Psoas muscle (tissue), 8 donors: ENCODE data around the gene MUC5B. TPM values are rescaled to one million over a fixed set of nuclear protein-coding genes. Genes with fewer than 3 reads are reported as not detected.
"Not testable (repeated sequence)": the region's sequence is repeated elsewhere in the genome, so short reads cannot be mapped to it uniquely, and the experiment has no call there.

Source experiments
- ATAC-seq, 4 donors: fragments of 200-7000 bp; cut with Tn5 transposase; one replicate each; pipeline ENCODE4 v1.9.1; 2020; ENCODE audit warnings: moderate library complexity in 3 of 4, mild to moderate bottlenecking in 2 of 4
- DNase-seq, 2 donors: peaks; one replicate each; pipeline ENCODE4 v3.0.0-alpha.2; 2020
- H3K27ac ChIP-seq: fragments of 200-600 bp; one replicate; pipeline ENCODE4 v1.8.0; 2022
- H3K27me3 ChIP-seq, 3 donors: fragments of 200-600 bp in 1 of 3; one replicate each; pipeline versions ENCODE4 v1.6.1 to v1.8.0; 2013 to 2022; ENCODE audit warnings: low read length in 2 of 3, mild to moderate bottlenecking in 2 of 3, moderate library complexity in 1 of 3; ENCODE audit not compliant: insufficient read depth in 3 of 3
- H3K36me3 ChIP-seq, 2 donors: fragments of 200-600 bp in 1 of 2; one replicate each; pipeline versions ENCODE4 v1.6.1 to v1.8.0; 2013 to 2022; ENCODE audit warnings: low read depth in 1 of 2, mild to moderate bottlenecking in 1 of 2, moderate library complexity in 1 of 2; ENCODE audit not compliant: insufficient read depth in 1 of 2
- H3K4me1 ChIP-seq: fragments of 200-600 bp; one replicate; pipeline ENCODE4 v1.8.0; 2022
- H3K4me3 ChIP-seq: fragments of 200-600 bp; one replicate; pipeline ENCODE4 v1.8.0; 2022; ENCODE audit warnings: mild to moderate bottlenecking
- H3K9me3 ChIP-seq: fragments of 200-600 bp; one replicate; pipeline ENCODE4 v1.8.0; 2022
- CTCF ChIP-seq: fragments of 200-600 bp; IDR thresholded peaks from one replicate; pipeline ENCODE4 v1.8.0; 2022; ENCODE audit warnings: antibody characterized with exemption
- WGBS, 3 donors: extraction: QIAGEN DNeasy Blood & Tissue Kit; methylation state at CpG; one replicate each; pipeline versions ENCODE4 v1.1.6 to v1.1.7; 2013; 5-methylcytosine and 5-hydroxymethylcytosine counted together
- intact Hi-C, 2 donors: fragments of 100-400 bp; cut with DNase I; formaldehyde crosslinking; loops; one replicate each; pipeline versions ENCODE4 v1.11.0 to v1.14.2; 2022
- polyA plus RNA-seq, 3 donors: library from polyadenylated mRNA; stranded (reverse); fragments of 200-250 nt; gene quantifications; one replicate each; pipeline ENCODE4 v1.2.3, GENCODE V29; 2013
- total RNA-seq, 4 donors: library from RNA; stranded (reverse); fragmentation: NEBNext Ultra II Directional in 2 of 4; extraction: Animal tissue kit (Norgen Biotek cat#: 25700) in 2 of 4; gene quantifications; one replicate each; pipeline versions ENCODE4 v1.2.1 to v1.2.4, GENCODE V29; 2021 to 2023
- donor health status: healthy with polysubstance abuse.
- donor health status: DM: no; HTN: no; CAD: no; lungs with moderate emphysema.
- donor health status: Bipolar disorder and iron deficiency.
- donor health status: healthy.
- donor health status: DM: yes; HTN: yes; CAD: no.
- donor health status: DM: no; HTN: no; CAD: no.
- donor health status: DM: no; HTN: no; CAD: no.
- donor health status: DM: yes; HTN: yes; CAD: no.

Gene MUC5B
- total and polyA plus RNA-seq, 7 donors = under 0.01 to 0.41 (median 0.11) TPM; not detected in 3

DNA sequence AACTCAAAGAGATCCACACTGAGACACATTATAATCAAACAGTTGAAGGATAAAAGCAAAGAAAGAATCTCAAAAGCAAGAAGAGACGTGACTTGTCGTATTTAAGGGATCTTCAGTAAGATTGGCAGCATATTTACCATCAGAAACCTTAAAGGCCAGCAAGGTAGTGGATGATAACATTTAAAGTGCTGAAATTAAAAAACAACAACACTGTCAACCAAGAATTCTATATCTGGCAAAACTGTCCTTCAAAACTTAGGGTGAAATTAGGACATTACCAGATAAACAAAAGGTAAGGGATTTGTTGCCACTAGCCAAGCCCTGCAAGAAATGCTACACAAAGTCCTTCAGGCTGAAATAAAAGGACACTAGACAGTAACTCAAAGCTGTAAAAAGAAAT, 11.0 kb upstream of the MUC5B start:
- Histone ChIP-seq H3K4me3 (no peak overlapping the region), H3K27ac (no peak overlapping the region), H3K4me1 (no peaks in the 10 kb centered on the region), H3K36me3 (no peaks in the 10 kb centered on the region), H3K27me3 (peaks cover 0 to 7% (median 3%) of the 10 kb centered on the region in 3 donors), H3K9me3 (peaks cover 23% of the 10 kb centered on the region)
- ATAC-seq (no peak), DNase-seq (no peak)
- intact Hi-C loops = no loop called here
- 77 to 83% (median 83%) methylated on average over 2 of the region's 2 CpGs for WGBS, 3 donors
- TF ChIP-seq CTCF = no peak

GRCh38 chr11:1215826-1216225, 7.0 kb upstream of the MUC5B start:
- H3K4me3 ChIP-seq, H3K36me3 ChIP-seq, intact Hi-C loops, ATAC-seq, H3K4me1 ChIP-seq, H3K27ac ChIP-seq: not testable (repeated sequence)
- WGBS, 3 donors = 73 to 80% (median 76%) methylated on average over 8 of the region's 8 CpGs
- Histone ChIP-seq H3K27me3 (peaks cover 0 to 27% (median 9%) of the 10 kb centered on the region in 3 donors), H3K9me3 (peaks cover 23% of the 10 kb centered on the region)
- DNase-seq = peak in 1 of 2 donors; percentile 21

DNA sequence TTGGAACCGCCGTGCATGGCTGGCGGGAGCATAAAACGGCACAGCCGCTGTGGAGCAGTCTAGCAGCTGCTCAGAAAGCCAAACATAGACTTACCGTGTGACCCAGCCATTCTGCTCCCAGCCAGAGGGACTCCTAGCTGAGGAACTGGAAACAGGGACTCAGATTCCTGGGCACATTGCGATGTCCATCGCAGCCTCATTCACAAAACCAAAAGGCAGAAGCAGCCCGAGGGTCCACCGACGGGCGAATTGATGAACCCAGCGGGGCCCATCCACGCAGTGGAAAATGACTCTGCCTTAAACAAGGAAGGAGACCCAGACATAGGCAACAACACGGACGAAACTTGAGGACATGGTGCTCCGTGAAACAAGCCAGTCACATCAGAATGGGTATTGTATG, 5.7 kb upstream of the MUC5B start:
- no peak overlapping the region for H3K4me3 ChIP-seq
- peak in 1 of 2 donors; percentile 12 for DNase-seq
- H3K4me1 ChIP-seq = no peaks in the 10 kb centered on the region
- no peak for TF ChIP-seq CTCF
- peaks cover 13% of the 10 kb centered on the region for H3K9me3 ChIP-seq
- intact Hi-C loops = no loop called here
- H3K27ac ChIP-seq = no peak overlapping the region
- H3K36me3 ChIP-seq = no peaks in the 10 kb centered on the region
- WGBS, 3 donors = 82 to 88% (median 85%) methylated on average over 17 of the region's 17 CpGs
- H3K27me3 ChIP-seq = peaks cover 0 to 38% (median 11%) of the 10 kb centered on the region in 3 donors
- ATAC-seq = no peak

DNA sequence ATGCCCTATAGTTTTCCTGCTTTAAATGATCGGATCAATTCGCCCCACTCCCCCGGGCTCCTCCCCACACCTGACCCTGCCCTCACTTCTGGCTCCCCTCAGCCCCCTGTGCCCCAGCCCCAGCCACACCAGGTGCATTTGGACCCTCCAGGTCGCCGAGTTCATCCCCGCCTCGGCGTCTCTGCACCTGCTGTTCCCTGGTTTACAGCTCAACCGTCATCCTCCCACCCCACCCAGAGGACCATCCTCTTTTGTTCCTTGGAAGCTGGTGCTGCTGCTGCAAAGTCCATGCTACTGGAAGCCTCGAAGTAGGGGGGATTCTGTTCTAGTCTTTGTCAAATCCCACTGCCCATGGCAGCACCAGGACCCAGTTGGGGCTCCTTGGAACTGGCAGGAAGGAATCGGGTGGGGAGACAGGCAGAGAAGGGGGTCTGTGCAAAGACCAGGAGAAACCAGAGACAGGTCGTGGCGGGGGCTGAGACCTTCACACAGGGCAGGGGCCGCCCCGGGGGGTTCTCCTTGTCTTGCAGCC, 4.5 kb upstream of the MUC5B start:
- Histone ChIP-seq H3K4me1 (no peaks in the 10 kb centered on the region), H3K36me3 (no peaks in the 10 kb centered on the region), H3K27me3 (peaks cover 0 to 49% (median 12%) of the 10 kb centered on the region in 3 donors), H3K4me3 (no peak overlapping the region), H3K9me3 (peaks cover 1% of the 10 kb centered on the region), H3K27ac (no peak overlapping the region)
- ATAC-seq = no peak
- no peak for TF ChIP-seq CTCF
- intact Hi-C loops = no loop called here
- DNase-seq = peak; percentile 4 to 41
- WGBS, 3 donors = 54 to 68% (median 61%) methylated on average over 15 of the region's 15 CpGs

DNA sequence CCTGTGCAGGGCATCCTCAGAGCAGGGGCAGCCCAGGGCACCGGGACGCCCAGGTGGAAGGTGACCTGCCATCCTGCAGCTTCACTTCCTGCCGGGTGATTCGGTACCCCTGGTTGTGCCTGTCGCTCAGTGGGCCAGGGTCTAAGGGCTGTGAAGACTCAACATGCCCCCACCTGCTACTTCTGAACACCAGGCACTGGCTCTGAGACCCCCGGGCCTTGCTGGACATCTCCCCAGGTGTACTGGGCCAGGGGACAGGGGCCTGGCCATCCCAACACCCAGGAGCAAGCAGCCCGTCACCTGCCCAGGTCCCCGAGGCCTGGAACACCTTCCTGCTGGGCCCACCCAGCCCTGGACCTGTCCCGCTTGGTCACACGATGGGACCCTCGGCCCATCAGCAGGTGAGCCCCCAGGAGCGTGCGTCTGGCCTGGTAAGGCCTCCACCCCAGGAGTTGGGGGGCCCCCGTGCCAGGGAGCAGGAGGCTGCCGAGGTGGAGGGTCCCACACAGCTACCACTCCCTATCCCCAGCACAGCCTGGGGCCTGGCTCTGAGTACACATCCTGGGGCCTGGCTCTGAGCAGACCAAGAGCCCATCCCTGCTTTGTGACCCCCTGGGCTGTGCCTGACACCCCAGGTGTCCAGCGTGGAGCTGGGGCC, 3.9 kb upstream of the MUC5B start:
- Histone ChIP-seq H3K4me1 (no peaks in the 10 kb centered on the region), H3K36me3 (no peaks in the 10 kb centered on the region), H3K9me3 (no peaks in the 10 kb centered on the region), H3K27me3 (peaks cover 0 to 55% (median 12%) of the 10 kb centered on the region in 3 donors), H3K27ac (no peak overlapping the region), H3K4me3 (no peak overlapping the region)
- no peak for TF ChIP-seq CTCF
- WGBS, 3 donors = 84 to 92% (median 90%) methylated on average over 15 to 16 of the region's 16 CpGs
- peak in 1 of 2 donors; percentile 5 for DNase-seq
- intact Hi-C loops = no loop called here
- ATAC-seq = peak in 1 of 4 donors; percentile 2
